Chondrocyte (in vitro differentiated cells): ENCODE measurements around the gene FTSJ1. TPM values are rescaled to one million over a fixed set of nuclear protein-coding genes. Genes with fewer than 3 reads are reported as not detected.

Experiments
- DNase-seq: peaks from one replicate; pipeline ENCODE4 v3.0.0; 2021; ENCODE audit warnings: mixed read lengths, low spot score
- H3K27ac Mint-ChIP-seq: one replicate; pipeline ENCODE4 v1.8.0; 2021; ENCODE audit warnings: mild to moderate bottlenecking, moderate library complexity, mixed read lengths; ENCODE audit not compliant: unreplicated experiment
- H3K27me3 Mint-ChIP-seq: 2 replicates; pipeline ENCODE4 v1.8.0; 2021; ENCODE audit warnings: low read depth, mixed read lengths
- H3K36me3 Mint-ChIP-seq: 2 replicates; pipeline ENCODE4 v1.8.0; 2021; ENCODE audit warnings: low read depth, mixed read lengths
- H3K4me1 Mint-ChIP-seq: 2 replicates; pipeline ENCODE4 v1.8.0; 2021; ENCODE audit warnings: low read depth, mild to moderate bottlenecking, mixed read lengths
- H3K4me3 Mint-ChIP-seq: one replicate; pipeline ENCODE4 v1.8.0; 2021; ENCODE audit warnings: mild to moderate bottlenecking, moderate library complexity, mixed read lengths; ENCODE audit not compliant: unreplicated experiment
- H3K9me3 Mint-ChIP-seq: 2 replicates; pipeline ENCODE4 v1.8.0; 2021; ENCODE audit warnings: low read depth, mixed read lengths
- total RNA-seq: library from RNA; stranded (reverse); gene quantifications from 3 replicates; pipeline ENCODE4 v1.2.1, GENCODE V29; 2021
- TF ChIP-seq, protein P1 (sequence below): fragments of 200-600 bp; sonication (generic); IDR thresholded peaks from 2 replicates; pipeline ENCODE4 v1.5.0; 2021; ENCODE audit warnings: antibody characterized with exemption, mild to moderate bottlenecking, moderate library complexity

The FTSJ1 gene
- total RNA-seq, 1 donor from 2014 or later: 53.3 TPM

DNA sequence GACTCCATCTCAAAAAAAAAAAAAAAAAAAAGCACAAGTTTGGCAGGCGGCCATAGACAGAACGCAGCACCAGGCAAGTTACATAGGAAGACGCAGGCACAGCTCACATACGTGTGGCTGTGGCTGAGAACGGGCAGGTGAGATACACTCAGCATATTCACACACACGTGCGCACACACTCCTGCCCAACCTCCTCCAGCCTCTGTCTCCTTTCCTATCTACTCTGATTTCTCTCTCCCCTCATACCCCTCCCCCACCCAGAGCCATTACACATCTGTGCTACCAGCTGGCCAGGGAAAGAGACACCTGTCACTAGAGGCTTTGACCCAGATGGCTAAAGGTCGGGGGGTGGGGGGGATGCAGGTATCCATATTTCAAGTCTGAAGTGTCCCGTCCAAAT lies 3.8 kb upstream of the FTSJ1 start:
- no peak overlapping the region for H3K4me3 Mint-ChIP-seq
- no peaks in the 10 kb centered on the region for H3K36me3 Mint-ChIP-seq
- H3K27ac Mint-ChIP-seq: no peak overlapping the region
- DNase-seq: no peak
- H3K9me3 Mint-ChIP-seq: peaks cover 2% of the 10 kb centered on the region
- peaks cover 24% of the 10 kb centered on the region for H3K4me1 Mint-ChIP-seq
- TF ChIP-seq, protein P1, sequence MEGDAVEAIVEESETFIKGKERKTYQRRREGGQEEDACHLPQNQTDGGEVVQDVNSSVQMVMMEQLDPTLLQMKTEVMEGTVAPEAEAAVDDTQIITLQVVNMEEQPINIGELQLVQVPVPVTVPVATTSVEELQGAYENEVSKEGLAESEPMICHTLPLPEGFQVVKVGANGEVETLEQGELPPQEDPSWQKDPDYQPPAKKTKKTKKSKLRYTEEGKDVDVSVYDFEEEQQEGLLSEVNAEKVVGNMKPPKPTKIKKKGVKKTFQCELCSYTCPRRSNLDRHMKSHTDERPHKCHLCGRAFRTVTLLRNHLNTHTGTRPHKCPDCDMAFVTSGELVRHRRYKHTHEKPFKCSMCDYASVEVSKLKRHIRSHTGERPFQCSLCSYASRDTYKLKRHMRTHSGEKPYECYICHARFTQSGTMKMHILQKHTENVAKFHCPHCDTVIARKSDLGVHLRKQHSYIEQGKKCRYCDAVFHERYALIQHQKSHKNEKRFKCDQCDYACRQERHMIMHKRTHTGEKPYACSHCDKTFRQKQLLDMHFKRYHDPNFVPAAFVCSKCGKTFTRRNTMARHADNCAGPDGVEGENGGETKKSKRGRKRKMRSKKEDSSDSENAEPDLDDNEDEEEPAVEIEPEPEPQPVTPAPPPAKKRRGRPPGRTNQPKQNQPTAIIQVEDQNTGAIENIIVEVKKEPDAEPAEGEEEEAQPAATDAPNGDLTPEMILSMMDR: no peak
- no peaks in the 10 kb centered on the region for H3K27me3 Mint-ChIP-seq

GRCh38 chrX:48472851-48473703 lies 2.9 kb upstream of the FTSJ1 start:
- DNase-seq: no peak
- Mint-ChIP-seq H3K9me3 (peaks cover 5% of the 10 kb centered on the region), H3K36me3 (no peaks in the 10 kb centered on the region), H3K27me3 (no peaks in the 10 kb centered on the region), H3K27ac (peak overlapping the region; percentile 29), H3K4me3 (no peak overlapping the region), H3K4me1 (peaks cover 32% of the 10 kb centered on the region)
- TF ChIP-seq, protein P1: no peak

DNA sequence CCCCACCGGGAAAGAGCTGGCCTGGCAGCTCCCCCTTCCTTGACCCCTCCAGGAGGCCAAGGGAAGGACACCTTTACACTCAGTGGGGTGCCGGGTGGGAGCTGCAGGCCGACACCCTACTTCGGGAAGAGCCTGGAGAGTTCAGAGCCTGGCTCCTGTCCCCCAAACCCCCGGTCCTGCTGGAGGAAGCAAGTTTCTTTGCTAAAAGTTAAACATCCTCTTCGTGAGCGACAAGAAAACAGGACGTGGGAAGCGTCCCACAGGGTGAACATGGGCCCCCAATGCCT lies 2.4 kb upstream of the FTSJ1 start:
- no peak for DNase-seq
- Mint-ChIP-seq H3K9me3 (peaks cover 5% of the 10 kb centered on the region), H3K36me3 (peaks cover 1% of the 10 kb centered on the region), H3K27ac (peak overlapping the region; percentile 29), H3K4me3 (no peak overlapping the region), H3K4me1 (peaks cover 38% of the 10 kb centered on the region), H3K27me3 (no peaks in the 10 kb centered on the region)
- TF ChIP-seq, protein P1: no peak

DNA sequence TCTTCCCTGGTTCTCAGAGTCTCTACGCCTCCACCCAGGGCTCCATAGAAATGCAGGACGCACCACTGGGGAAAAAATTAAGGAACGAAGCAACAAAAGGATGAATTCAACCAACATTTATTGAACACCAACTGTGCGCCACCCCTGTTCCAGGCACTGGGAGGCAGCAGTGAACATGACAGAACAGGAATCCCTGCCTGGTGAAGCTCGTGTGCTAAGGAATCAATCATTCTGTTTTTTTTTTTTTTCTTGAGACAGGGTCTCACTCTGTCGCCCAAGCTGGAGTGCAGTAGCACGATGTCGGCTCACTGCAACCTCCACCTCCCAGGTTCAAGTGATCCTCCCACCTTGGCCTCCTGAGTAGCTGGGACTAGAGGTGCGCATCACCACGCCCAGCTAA lies 1.9 kb upstream of the FTSJ1 start:
- Mint-ChIP-seq H3K9me3 (peaks cover 5% of the 10 kb centered on the region), H3K4me1 (peaks cover 39% of the 10 kb centered on the region), H3K36me3 (peaks cover 4% of the 10 kb centered on the region), H3K27ac (peak overlapping the region; percentile 13), H3K27me3 (no peaks in the 10 kb centered on the region), H3K4me3 (no peak overlapping the region)
- TF ChIP-seq, protein P1: peak; percentile 57
- no peak for DNase-seq

- H3K27ac Mint-ChIP-seq: no peak overlapping the region
- peaks cover 39% of the 10 kb centered on the region for H3K4me1 Mint-ChIP-seq
- peaks cover 5% of the 10 kb centered on the region for H3K9me3 Mint-ChIP-seq
- TF ChIP-seq, protein P1: no peak
- H3K36me3 Mint-ChIP-seq: peaks cover 5% of the 10 kb centered on the region
- no peaks in the 10 kb centered on the region for H3K27me3 Mint-ChIP-seq
- peak overlapping the region; percentile 96 for H3K4me3 Mint-ChIP-seq
- no peak for DNase-seq
These were observed 1.4 kb upstream of the FTSJ1 start for GRCh38 chrX:48474581-48474980.
